CD4-positive, alpha-beta memory T cell (primary cell): ENCODE measurements around the gene POU2AF1. TPM values are rescaled to one million over a fixed set of nuclear protein-coding genes. Genes with fewer than 3 reads are reported as not detected.

Source experiments
- CTCF ChIA-PET: fragments of 350-600 bp; sonication (Branson Sonifier 250); formaldehyde crosslinking; loops from one replicate; lab custom pipeline; 2021; ENCODE audit warnings: inconsistent platforms; ENCODE audit not compliant: partially characterized antibody; lab: Charles Lee
- POLR2A ChIA-PET: fragments of 350-600 bp; sonication (Branson Sonifier 250); formaldehyde crosslinking; loops from one replicate; lab custom pipeline; 2021; ENCODE audit not compliant: partially characterized antibody; lab: Charles Lee
- DNase-seq, 5 donors: peaks; one replicate each; pipeline versions ENCODE4 v3.0.0 to v3.0.0-alpha.2; 2020 to 2022; ENCODE audit warnings: mixed read lengths in 1 of 5
- H3K27ac ChIP-seq: one replicate; pipeline ENCODE4 v1.7.0; 2013; ENCODE audit warnings: low read depth, low read length
- H3K27me3 ChIP-seq: 2 replicates; pipeline ENCODE4 v1.7.0; 2013; ENCODE audit warnings: mild to moderate bottlenecking, low read length, moderate library complexity; ENCODE audit not compliant: insufficient read depth
- H3K36me3 ChIP-seq: 2 replicates; pipeline ENCODE4 v1.7.0; 2013; ENCODE audit warnings: mild to moderate bottlenecking, low read length, moderate library complexity; ENCODE audit not compliant: insufficient read depth
- H3K4me1 ChIP-seq: 2 replicates; pipeline ENCODE4 v1.7.0; 2013; ENCODE audit warnings: mild to moderate bottlenecking, low read length, moderate library complexity; ENCODE audit not compliant: insufficient read depth
- H3K4me3 ChIP-seq, 2 donors: one replicate each; pipeline ENCODE4 v1.7.0; 2013; ENCODE audit warnings: low read length in 2 of 2, mild to moderate bottlenecking in 1 of 2
- H3K9me3 ChIP-seq, 2 donors: one replicate each; pipeline ENCODE4 v1.7.0; 2013; ENCODE audit warnings: low read length in 2 of 2, control low read depth in 1 of 2; ENCODE audit not compliant: control insufficient read depth in 1 of 2
- H3K27ac Mint-ChIP-seq, 7 donors: one replicate each; pipeline ENCODE4 v1.8.0; 2020 to 2021; ENCODE audit warnings: mixed read lengths in 7 of 7, mild to moderate bottlenecking in 6 of 7, inconsistent platforms in 3 of 7, moderate library complexity in 3 of 7
- H3K27me3 Mint-ChIP-seq, 2 donors: one replicate each; pipeline ENCODE4 v1.8.0; 2020 to 2021; ENCODE audit warnings: mixed read lengths in 2 of 2
- H3K36me3 Mint-ChIP-seq, 2 donors: one replicate each; pipeline ENCODE4 v1.8.0; 2020 to 2021; ENCODE audit warnings: mixed read lengths in 2 of 2, inconsistent platforms in 1 of 2, mild to moderate bottlenecking in 1 of 2
- H3K4me1 Mint-ChIP-seq, 4 donors: one replicate each; pipeline ENCODE4 v1.8.0; 2020 to 2021; ENCODE audit warnings: mixed read lengths in 4 of 4, mild to moderate bottlenecking in 1 of 4
- H3K4me3 Mint-ChIP-seq, 8 donors: one replicate each; pipeline ENCODE4 v1.8.0; 2020 to 2021; ENCODE audit warnings: mixed read lengths in 8 of 8, mild to moderate bottlenecking in 7 of 8, moderate library complexity in 6 of 8, inconsistent platforms in 3 of 8
- H3K9me3 Mint-ChIP-seq, 8 donors: one replicate each; pipeline ENCODE4 v1.8.0; 2020 to 2021; ENCODE audit warnings: mixed read lengths in 8 of 8, mild to moderate bottlenecking in 5 of 8, inconsistent platforms in 3 of 8, moderate library complexity in 1 of 8
- intact Hi-C: fragments of 100-400 bp; cut with micrococcal nuclease; formaldehyde crosslinking; loops from one replicate; pipeline ENCODE4 v1.15.1; 2023
- polyA plus RNA-seq, 2 donors: library from polyadenylated mRNA; unstranded; fragments of 300-500 nt; fragmentation: Illumina TruSeq; gene quantifications; one replicate each; pipeline ENCODE4 v1.2.3, GENCODE V29; 2021
- total RNA-seq, 2 experiments: library from RNA; stranded (reverse); gene quantifications; one replicate each; pipeline ENCODE4 v1.2.3, GENCODE V29; 2021

Gene POU2AF1
- total and polyA plus RNA-seq, 4 experiments from 2014 or later = 0.37 to 2.0 (median 0.56) TPM

GRCh38 chr11:111310723-111311122 lies 68.4 kb downstream of the POU2AF1 start:
- Mint-ChIP-seq H3K9me3 (peaks cover 0 to 6% (median 0%) of the 10 kb centered on the region in 8 donors), H3K27me3 (peaks cover 24% of the 10 kb centered on the region in 2 donors), H3K4me3 (no peak overlapping the region), H3K27ac (no peak overlapping the region), H3K4me1 (no peaks in the 10 kb centered on the region), H3K36me3 (no peaks in the 10 kb centered on the region)
- Histone ChIP-seq H3K27me3 (no peaks in the 10 kb centered on the region), H3K4me1 (no peaks in the 10 kb centered on the region), H3K4me3 (no peak overlapping the region), H3K9me3 (no peaks in the 10 kb centered on the region), H3K36me3 (no peaks in the 10 kb centered on the region), H3K27ac (no peak overlapping the region)
- CTCF ChIA-PET = no interaction called here
- POLR2A ChIA-PET = no interaction called here
- no peak for DNase-seq
- intact Hi-C loops = no loop called here

- Histone ChIP-seq H3K27ac (no peak overlapping the region), H3K36me3 (no peaks in the 10 kb centered on the region), H3K4me3 (no peak overlapping the region), H3K9me3 (no peaks in the 10 kb centered on the region), H3K27me3 (no peaks in the 10 kb centered on the region), H3K4me1 (no peaks in the 10 kb centered on the region)
- Mint-ChIP-seq H3K9me3 (peaks cover 0 to 6% (median 0%) of the 10 kb centered on the region in 8 donors), H3K4me3 (no peak overlapping the region), H3K27ac (no peak overlapping the region), H3K4me1 (no peaks in the 10 kb centered on the region), H3K36me3 (no peaks in the 10 kb centered on the region), H3K27me3 (peaks cover 22 to 25% of the 10 kb centered on the region in 2 donors)
- POLR2A ChIA-PET = no interaction called here
- CTCF ChIA-PET = no interaction called here
- no peak for DNase-seq
- intact Hi-C loops = no loop called here
These were observed 69.0 kb downstream of the POU2AF1 start for GRCh38 chr11:111310088-111310487.

GRCh38 chr11:111309215-111309915 lies 69.7 kb downstream of the POU2AF1 start:
- no peaks in the 10 kb centered on the region for H3K36me3 Mint-ChIP-seq
- no peak overlapping the region for H3K4me3 Mint-ChIP-seq
- no peaks in the 10 kb centered on the region for H3K27me3 ChIP-seq
- no peak overlapping the region for H3K27ac Mint-ChIP-seq
- no peak for DNase-seq
- H3K4me3 ChIP-seq = no peak overlapping the region
- H3K27ac ChIP-seq = no peak overlapping the region
- POLR2A ChIA-PET = no interaction called here
- no peaks in the 10 kb centered on the region for H3K4me1 Mint-ChIP-seq
- intact Hi-C loops = no loop called here
- peaks cover 19 to 27% of the 10 kb centered on the region in 2 donors for H3K27me3 Mint-ChIP-seq
- no peaks in the 10 kb centered on the region for H3K9me3 ChIP-seq
- CTCF ChIA-PET = interaction anchor here (0.6 kb wide), 1 partner anchor 434 kb away, joined by 4 read pairs; no protein-coding TSS in a partner anchor
- H3K4me1 ChIP-seq = no peaks in the 10 kb centered on the region
- peaks cover 0 to 6% (median 0%) of the 10 kb centered on the region in 8 donors for H3K9me3 Mint-ChIP-seq
- H3K36me3 ChIP-seq = no peaks in the 10 kb centered on the region

DNA sequence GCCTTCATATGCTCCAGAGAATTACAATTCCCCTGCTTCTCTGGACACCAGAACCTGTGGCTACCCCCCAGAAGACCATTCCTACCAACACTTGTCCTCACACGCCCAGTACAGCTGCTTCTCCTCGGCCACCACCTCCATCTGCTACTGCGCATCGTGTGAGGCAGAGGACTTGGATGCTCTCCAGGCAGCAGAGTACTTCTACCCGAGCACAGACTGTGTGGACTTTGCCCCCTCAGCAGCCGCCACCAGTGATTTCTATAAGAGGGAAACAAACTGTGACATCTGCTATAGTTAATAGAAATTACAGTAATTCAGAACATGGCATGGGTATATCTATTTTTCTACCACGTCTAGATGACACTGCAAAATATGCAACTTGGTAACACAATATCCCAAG lies 70.9 kb downstream of the POU2AF1 start:
- Histone ChIP-seq H3K9me3 (no peaks in the 10 kb centered on the region), H3K4me3 (no peak overlapping the region), H3K27ac (no peak overlapping the region), H3K4me1 (no peaks in the 10 kb centered on the region), H3K27me3 (no peaks in the 10 kb centered on the region), H3K36me3 (no peaks in the 10 kb centered on the region)
- CTCF ChIA-PET = interaction anchor here (1.0 kb wide), 1 partner anchor 26 kb away, joined by 3 read pairs; no protein-coding TSS in a partner anchor
- no peak for DNase-seq
- Mint-ChIP-seq H3K4me1 (no peaks in the 10 kb centered on the region), H3K36me3 (no peaks in the 10 kb centered on the region), H3K27ac (no peak overlapping the region), H3K27me3 (peaks cover 15 to 26% of the 10 kb centered on the region in 2 donors), H3K4me3 (no peak overlapping the region), H3K9me3 (peaks cover 0 to 3% (median 0%) of the 10 kb centered on the region in 8 donors)
- POLR2A ChIA-PET = no interaction called here
- intact Hi-C loops = no loop called here

DNA sequence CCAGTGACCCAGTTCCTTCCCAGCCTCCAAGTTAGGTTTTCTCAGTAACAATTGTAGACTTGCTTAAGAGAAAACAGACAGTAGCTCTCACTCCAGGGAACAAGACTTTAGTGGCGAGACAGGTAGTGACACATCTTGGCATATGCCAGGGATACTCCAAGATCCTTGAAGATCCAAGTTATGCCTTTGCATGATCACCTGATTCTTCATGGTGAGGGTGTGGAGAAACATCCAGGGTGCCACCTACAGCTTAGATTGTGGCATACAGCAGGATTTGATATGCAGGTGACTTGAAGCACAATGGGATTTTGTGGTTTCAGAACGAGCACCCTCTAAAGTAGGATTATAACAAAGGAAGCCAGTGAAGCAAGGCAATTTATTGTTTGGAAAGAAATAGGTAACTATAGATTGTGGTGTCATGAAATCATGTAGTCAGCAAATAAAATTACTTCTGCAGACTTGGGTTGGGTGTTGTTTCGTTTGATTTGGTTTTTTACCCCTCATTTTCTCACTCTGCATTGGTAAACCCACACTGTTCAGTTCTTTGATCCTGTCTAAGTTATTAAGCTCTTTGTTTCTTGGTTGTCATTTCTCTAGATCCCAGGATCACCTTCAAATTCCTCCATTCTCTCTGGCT lies 71.5 kb downstream of the POU2AF1 start:
- no peaks in the 10 kb centered on the region for H3K4me1 Mint-ChIP-seq
- DNase-seq = no peak
- no peak overlapping the region for H3K4me3 ChIP-seq
- H3K27ac Mint-ChIP-seq = no peak overlapping the region
- no peak overlapping the region for H3K27ac ChIP-seq
- no peaks in the 10 kb centered on the region for H3K9me3 ChIP-seq
- no peaks in the 10 kb centered on the region for H3K36me3 ChIP-seq
- no peak overlapping the region for H3K4me3 Mint-ChIP-seq
- H3K4me1 ChIP-seq = no peaks in the 10 kb centered on the region
- CTCF ChIA-PET = interaction anchor here (1.0 kb wide), 1 partner anchor 25 kb away, joined by 3 read pairs; no protein-coding TSS in a partner anchor
- POLR2A ChIA-PET = no interaction called here
- H3K36me3 Mint-ChIP-seq = no peaks in the 10 kb centered on the region
- peaks cover 0 to 2% (median 0%) of the 10 kb centered on the region in 8 donors for H3K9me3 Mint-ChIP-seq
- no peaks in the 10 kb centered on the region for H3K27me3 ChIP-seq
- peaks cover 17 to 25% of the 10 kb centered on the region in 2 donors for H3K27me3 Mint-ChIP-seq
- intact Hi-C loops = no loop called here

GRCh38 chr11:111306321-111306720 lies 72.8 kb downstream of the POU2AF1 start:
- no peak overlapping the region for H3K4me3 ChIP-seq
- no peaks in the 10 kb centered on the region for H3K9me3 Mint-ChIP-seq
- DNase-seq = no peak
- H3K9me3 ChIP-seq = no peaks in the 10 kb centered on the region
- no peak overlapping the region for H3K27ac ChIP-seq
- ChIA-PET POLR2A (no interaction called here), CTCF (no interaction called here)
- no peak overlapping the region for H3K27ac Mint-ChIP-seq
- H3K36me3 Mint-ChIP-seq = no peaks in the 10 kb centered on the region
- peaks cover 15 to 34% of the 10 kb centered on the region in 2 donors for H3K27me3 Mint-ChIP-seq
- no peaks in the 10 kb centered on the region for H3K36me3 ChIP-seq
- H3K4me1 Mint-ChIP-seq = no peaks in the 10 kb centered on the region
- H3K27me3 ChIP-seq = no peaks in the 10 kb centered on the region
- H3K4me3 Mint-ChIP-seq = no peak overlapping the region
- H3K4me1 ChIP-seq = no peaks in the 10 kb centered on the region
- intact Hi-C loops = no loop called here

DNA sequence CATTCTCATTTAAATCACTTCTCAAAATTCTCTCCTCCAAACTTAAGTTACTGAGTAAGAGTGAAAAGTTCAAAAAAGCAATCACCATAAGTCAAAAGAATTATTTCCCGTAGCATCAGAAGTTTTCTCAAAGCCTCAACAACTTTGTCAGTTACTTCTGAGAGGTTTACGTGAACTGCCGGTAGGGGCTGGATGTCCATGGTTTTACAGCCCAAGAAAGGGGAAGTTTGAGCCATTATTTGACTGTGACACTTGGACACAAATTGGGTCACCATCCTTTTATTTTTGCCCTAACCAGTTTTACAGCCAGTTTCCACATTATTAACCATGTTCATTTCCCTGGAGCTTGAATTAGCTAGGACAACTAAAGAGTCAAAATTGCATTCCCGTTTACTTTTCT lies 73.2 kb downstream of the POU2AF1 start:
- no peak overlapping the region for H3K4me3 ChIP-seq
- Mint-ChIP-seq H3K27me3 (peaks cover 16 to 37% of the 10 kb centered on the region in 2 donors), H3K36me3 (no peaks in the 10 kb centered on the region), H3K4me3 (no peak overlapping the region), H3K9me3 (no peaks in the 10 kb centered on the region), H3K27ac (no peak overlapping the region), H3K4me1 (no peaks in the 10 kb centered on the region)
- POLR2A ChIA-PET = no interaction called here
- intact Hi-C loops = no loop called here
- H3K9me3 ChIP-seq = no peaks in the 10 kb centered on the region
- CTCF ChIA-PET = no interaction called here
- H3K27me3 ChIP-seq = no peaks in the 10 kb centered on the region
- no peak overlapping the region for H3K27ac ChIP-seq
- H3K4me1 ChIP-seq = no peaks in the 10 kb centered on the region
- DNase-seq = no peak
- H3K36me3 ChIP-seq = no peaks in the 10 kb centered on the region
